OCI-M2 (cell line): ENCODE data around the gene UBE2O.

Experiments
- DNase-seq: peaks from one replicate; lab custom pipeline; 2025; ENCODE audit not compliant: unreplicated experiment; lab: John Stamatoyannopoulos, UW

The UBE2O gene

GRCh38 chr17:76487451-76488192 is 34.7 kb upstream of the UBE2O start:
- no peak for DNase-seq

- no peak for DNase-seq
Observed at GRCh38 chr17:76485569-76485968, 32.6 kb upstream of the UBE2O start.

- DNase-seq = no peak
Observed at GRCh38 chr17:76484228-76484725, 31.3 kb upstream of the UBE2O start.

DNA sequence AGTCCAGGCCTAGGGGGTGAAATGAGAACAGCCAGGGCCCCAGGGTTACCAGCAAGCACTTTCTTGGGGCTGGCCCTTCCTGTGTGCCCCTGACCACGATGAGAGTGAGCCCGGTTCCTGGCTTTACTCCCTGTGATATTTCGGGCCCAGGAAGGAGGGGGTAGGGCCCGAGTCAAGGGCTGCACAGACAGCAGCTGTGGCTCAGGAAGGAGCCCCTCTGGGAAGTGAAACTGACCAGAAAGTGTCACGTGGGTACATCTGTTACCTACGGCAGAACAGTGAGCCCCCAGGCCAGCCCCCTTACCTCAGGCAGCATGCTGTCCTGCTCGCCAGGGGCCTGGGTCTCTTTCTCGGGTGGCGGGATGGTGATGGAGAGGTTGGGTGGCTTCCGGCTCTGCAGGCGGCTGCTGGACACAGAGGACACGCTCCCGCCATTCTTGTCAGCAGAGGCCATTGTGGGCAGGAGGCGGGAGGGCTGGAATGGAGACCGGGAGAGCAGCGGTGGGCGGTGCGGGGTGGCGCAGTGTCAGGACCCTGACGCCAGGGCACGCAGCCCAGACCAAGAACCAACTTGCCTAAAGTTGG is 28.2 kb upstream of the UBE2O start:
- DNase-seq = no peak

DNA sequence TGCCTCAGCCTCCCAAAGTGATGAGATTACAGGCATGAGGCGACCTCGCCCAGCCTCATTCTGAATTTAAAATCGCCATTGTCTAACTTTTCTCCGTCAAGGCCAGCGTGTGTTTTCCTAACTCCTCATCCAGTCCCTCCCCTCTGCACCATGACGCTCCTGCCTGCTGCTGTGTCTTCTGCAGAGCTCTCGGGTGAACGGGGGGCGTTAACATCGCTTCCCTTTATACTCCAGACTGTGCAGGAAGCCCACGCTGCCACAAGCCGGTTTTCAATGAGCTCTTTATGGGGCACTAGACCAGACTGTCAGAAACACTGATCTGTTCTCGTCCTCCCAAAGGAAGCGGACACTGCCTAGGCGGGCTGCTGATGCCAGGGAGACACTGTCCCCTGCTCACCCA is 27.7 kb upstream of the UBE2O start:
- DNase-seq = no peak

GRCh38 chr17:76479515-76480060 is 26.6 kb upstream of the UBE2O start:
- no peak for DNase-seq

DNA sequence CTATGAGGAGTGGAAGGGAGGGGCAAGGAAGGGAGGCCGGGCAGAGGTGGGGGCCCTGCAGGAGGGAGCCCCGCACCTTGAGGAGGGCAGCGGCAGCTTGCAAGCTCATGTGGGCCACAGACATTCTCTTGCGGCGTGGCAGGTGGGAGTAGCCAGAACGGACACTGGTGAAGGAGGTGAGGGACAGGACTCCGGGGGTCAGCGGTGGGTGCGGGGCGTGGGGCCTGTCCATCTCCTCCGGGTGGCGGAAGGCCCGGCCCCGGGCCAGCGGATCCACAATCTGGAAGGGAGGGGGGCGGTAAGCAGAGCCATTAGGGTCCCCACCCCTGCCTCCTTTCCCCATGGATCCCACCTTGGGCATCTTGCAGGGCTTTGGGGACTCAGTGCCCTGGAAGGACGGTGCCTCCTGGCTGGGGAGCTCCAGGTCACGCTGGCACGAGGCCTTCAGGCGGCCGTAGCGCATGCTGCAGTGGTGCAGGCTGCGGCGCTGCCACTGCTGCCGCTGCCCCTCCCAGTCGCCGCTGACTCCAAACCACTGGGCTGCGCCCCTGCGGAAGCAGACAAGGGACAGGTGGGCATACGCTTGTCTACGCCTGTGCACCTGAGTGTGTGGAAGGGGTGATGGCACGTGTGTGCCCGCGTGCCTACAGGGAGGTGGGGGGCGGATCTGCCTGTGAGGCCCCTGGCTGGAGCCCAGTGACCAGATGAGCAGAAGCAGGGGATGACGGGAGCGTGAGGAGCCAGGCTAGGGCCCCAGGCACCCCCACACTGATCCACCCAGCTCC is 26.0 kb upstream of the UBE2O start:
- DNase-seq = no peak

- no peak for DNase-seq
Observed at GRCh38 chr17:76478097-76478496, 25.1 kb upstream of the UBE2O start.

DNA sequence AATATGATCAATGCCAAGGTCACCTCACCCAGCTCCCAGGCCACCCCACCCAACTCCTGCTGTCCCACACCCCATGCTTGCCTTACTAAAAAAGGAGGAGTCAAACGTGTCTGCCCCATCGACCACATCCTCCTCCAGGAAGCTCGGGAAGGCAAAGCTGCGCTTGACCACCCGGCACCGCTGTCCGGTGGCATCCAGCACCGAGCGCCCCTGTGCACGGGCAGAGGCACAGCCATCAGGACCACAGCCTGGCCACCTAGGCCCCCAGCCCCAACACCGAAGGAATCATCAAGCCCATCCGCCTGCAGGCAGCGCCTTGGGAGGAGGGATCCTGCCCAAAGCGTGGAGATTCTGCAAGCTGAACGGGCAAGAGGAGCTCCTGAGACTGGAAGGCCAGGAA is 24.6 kb upstream of the UBE2O start:
- DNase-seq = no peak

DNA sequence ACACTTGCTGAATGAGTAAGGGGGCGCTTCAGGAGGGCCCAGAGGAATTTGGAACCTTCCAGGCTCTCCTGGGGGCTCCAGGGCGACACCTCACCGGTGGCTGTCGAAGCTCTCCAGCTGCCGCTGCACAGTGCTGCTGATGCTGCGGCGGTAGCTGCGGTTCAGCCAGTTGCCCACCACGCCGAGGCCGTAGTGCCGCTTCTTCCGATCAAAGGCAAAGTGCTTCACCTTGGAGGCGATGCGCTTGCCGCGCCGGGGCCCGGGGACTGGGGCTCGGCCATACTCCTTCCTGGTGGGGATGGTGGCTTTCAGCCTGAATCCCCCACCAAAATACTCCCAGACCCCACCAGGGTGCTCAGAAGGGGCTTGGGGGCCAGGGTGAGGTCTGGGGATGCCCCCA is 23.8 kb upstream of the UBE2O start:
- no peak for DNase-seq

DNA sequence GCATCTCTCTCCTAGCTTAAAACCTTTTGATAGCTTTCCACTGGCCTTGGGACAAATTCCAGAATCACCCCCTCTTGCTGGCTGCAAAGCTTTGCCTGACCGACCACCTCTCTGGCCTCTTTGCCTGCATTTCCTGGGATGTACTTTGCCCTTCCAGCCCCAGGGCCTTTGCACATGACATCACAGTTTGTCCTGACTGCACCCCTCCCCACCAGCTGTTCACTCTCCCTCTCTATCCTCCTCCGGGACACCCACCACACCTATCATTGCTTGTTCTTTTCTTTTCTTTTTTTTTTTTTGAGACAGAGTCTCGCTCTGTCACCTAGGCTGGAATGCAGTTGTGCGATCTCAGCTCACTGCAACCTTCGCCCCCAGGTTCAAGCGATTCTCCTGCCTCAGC is 22.4 kb upstream of the UBE2O start:
- no peak for DNase-seq

DNA sequence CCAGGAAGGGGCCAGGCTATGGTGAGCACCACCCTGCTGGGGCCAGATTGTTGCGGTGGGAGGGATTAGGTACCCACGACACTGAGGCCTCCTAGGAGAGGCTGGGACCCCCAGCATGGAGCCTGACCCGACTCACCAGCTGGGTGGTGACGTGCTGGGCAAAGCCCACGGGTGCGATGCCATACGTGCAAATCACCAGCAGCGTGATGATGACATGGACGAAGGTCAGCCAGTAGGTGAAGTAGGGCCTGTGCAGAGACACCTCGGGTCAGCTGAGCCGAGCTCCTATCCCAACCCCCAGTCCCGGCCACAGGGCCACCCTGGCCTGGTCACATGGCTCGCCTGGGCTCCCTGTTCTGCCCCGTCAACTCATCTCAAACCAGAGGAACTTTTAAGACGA is 21.9 kb upstream of the UBE2O start:
- DNase-seq = no peak

DNA sequence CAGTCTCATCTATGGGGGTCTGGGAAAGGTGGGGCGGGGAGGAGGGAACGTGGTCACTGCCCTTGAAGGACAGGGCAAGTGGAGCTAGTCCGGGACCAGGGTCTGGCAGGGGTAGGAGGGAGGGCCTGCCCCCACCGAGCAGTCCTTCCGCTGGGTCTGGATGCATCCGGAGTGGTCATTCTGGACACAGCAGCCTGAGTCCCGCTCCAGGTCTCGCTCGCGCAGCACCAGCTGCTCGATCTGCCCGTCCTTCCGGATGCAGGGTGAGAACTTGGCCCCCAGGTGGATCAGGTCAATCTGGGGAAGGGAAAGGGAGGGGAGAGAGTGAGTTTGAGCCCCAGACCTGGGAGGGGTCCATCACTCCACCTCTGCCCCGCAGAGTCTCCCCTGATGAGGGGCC is 21.3 kb upstream of the UBE2O start:
- DNase-seq = no peak

- no peak for DNase-seq
Observed at GRCh38 chr17:76473541-76473985, 20.6 kb upstream of the UBE2O start.

GRCh38 chr17:76472726-76473125 is 19.8 kb upstream of the UBE2O start:
- DNase-seq = no peak

GRCh38 chr17:76472258-76472645 is 19.3 kb upstream of the UBE2O start:
- DNase-seq = no peak

DNA sequence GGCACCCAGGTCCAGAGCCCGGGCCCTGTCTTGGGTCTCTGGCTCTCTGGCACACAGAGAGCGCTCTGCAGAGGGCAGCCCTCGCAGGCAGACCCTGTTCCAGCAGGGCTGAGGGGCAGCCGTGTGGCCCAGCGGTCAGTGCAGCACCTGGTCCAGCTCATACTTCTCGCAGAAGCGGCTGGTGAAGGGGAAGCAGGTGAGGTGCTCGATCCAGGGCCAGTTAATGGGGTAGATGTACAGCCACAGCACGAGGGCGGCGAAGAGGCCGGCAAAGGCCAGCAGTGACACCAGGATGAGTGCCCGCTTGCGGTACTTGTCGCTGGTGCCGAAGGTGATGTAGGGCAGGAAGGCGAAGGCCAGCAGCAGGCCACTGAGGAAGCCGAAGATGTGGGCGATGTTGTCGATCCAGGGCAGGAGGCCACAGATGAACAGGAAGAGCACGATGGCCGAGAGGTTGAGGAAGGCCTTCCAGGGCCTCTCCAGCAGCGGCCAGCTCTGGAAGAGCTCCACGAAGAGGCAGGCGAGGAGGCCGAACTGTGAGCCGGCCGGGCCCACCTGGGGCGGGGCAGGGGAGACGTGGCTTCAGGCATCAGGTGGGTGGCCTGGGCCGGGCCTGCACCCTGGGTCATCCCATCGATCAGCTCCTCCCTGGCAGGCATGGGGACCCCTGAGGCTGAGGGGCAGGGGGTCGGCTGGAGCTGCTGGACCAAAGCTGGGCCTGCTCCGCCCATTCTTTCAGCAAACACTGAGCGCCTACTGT is 18.7 kb upstream of the UBE2O start:
- DNase-seq = no peak

DNA sequence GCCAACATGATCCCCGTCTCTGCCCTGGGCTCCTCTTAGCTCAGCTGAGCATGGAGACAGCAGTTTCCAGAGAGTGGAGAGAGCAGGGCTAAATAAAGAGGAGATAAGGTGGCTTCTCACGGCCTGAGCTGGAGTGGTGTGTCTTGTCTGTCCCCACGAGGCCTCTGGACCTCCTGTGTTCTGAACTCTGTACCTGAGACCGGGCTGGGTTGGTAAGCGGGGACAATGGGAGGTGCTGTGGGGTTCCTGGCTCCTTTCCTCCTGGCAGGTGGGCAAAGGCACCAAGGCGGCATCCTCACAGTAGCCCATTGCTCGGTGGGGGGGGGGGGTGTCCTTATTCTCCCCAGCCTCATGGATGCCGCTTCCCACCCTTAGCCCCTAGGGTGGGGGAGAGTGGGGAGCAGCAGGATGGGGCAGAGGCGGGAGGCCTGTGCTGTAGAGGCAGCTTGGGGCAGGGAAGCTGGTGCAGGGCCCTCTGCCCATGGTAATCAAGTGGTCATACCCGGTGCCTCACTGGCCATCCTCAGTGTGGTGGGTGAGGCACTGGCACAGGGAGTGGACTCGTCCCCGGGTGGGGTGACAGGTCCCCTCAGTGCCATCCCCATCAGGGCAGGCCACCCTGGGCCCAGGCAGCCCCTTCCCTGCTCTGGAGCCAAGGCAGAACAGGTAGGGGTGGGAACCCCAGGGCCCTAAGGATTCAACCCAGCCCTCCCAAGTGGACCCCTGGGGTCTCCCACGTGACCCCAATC is 17.2 kb upstream of the UBE2O start:
- no peak for DNase-seq

- no peak for DNase-seq
Observed at GRCh38 chr17:76469076-76469990, 16.4 kb upstream of the UBE2O start.
